Measurements from ENCODE around the gene LOC128125822.
"Not testable (repeated sequence)": the region's sequence is repeated elsewhere in the genome, so short reads cannot be mapped to it uniquely, and the experiment has no call there.

Gene LOC128125822

DNA sequence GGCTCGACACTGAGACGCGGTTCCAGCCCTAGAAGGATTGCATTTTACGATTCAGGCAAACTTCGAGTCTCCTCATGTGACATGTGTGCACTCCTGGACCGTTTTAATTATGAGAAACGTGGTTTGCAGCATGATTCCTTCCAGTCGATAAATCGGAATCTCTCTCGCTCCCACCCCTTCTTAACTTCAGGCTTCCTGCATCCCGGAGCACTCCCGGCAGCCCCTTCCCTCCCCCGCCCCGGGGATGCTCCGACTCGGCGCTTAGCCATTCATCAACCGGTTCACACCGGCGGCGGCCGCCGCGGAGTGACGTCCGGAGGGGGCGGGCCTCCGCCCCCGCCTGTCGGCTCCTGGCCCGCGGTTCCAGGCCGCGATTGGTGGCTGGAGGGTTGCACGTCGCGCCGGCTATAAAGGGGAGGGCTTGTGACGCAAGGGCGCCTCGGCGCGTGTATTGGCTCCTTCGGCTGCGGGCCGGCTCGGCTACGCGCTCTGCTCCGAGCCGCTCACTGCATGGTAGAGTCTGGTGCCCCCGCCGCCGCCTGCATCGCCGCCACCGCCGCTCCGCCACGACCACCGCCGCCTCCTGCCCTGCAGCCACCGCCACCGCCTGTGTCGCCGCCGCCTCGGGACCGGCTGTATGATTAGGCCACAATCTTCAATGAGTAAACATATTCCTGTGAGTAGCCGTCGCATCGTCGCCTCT lies at the start of gene LOC128125822, which contains the start of gene PTP4A1:
Gene LOC128125822, plus strand, starts transcription at position 437 of the 703 bp plus-strand sequence.
Gene PTP4A1, plus strand, starts transcription at position 437 of the 703 bp plus-strand sequence. CDS start 4,401 bp downstream, outside the sequence.
- peak; percentile 98 for DNase-seq

DNA sequence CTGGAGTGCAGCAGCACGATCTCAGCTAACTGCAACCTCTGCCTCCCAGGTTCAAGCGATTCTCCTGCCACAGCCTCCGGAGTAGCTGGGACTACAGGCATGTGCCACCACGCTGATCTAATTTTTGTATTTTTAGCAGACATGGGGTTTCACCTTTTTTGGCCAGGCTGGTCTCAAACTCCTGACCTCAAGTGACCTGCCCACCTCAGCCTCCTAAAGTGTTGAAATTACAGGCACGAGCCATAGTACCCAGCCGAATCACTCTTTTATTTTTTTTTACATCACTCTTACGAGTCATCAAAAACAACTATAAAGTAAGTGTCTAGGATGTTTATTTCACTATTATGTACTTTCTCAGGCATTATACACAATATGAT lies 49.4 kb upstream of the LOC128125822 start:
- not testable (repeated sequence) for DNase-seq

DNA sequence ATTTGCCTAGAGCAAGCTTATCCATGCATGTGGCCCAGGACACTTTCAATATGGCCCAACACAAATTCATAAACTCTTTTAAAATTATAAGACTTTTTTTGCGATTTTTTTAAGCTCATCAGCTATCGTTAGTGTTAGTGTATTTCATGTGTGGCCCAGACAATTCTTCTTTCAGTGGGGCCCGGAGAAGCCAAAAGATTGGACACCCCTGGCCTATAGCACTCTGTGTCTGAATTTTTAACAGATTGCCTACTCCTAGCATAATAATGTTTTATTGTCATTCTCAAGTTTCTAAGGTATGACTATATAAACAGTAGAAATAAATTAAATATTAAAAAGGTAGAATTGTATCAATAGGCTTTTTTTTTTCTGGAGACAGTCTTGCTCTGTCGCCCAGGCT lies 48.6 kb upstream of the LOC128125822 start:
- DNase-seq = no peak

DNA sequence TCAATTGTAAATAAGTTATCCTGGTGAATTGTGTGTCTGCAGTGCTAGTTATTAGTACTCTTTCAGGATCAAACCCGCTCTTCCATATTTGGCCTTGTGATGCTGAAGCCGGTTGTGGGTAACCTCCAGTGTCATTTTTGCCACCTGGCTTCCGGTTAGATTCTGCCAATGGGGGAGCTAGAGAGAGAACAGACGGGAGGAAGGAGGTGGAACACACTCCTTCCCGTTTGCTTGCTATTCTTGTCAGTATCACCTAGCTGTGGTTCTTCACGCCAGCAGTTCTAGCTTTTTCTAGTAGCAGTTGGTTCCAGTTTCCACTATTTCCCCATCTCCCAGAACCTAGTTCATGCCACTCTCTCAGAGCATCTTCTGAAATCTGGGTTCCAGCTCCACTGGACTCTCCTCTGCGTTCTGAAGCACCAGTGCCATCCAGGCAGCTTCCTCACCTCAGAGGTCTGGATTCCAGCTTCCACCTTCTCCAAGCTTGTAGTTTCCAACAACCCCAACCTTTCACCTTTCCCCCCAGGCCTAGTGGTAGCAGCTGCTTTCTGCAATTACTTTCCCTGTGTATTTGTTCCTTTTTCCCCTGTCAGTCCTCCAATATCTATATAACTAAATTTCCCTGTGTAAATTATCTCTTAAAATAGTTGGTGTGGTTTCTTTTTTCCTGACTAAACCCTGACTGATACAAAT lies 46.9 kb upstream of the LOC128125822 start:
- no peak for DNase-seq

DNA sequence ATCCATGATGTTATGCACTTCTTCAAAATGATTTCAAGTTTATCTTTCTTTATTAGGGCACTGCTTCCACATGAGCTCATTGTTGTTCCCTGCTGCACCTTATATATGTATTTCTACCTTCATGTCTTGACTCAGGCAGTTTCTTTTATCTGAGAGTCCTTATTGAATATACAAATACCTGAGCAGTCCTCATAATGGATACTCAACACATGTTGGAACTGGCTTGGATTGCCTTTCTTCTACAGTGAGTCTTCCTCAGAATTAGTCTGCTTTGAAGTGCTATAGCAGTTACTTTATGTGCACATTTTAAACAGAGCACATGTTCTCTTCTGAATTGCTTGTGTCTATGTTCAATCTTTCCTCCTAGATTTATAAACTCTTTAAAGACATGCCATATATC lies 45.3 kb upstream of the LOC128125822 start:
- no peak for DNase-seq

DNA sequence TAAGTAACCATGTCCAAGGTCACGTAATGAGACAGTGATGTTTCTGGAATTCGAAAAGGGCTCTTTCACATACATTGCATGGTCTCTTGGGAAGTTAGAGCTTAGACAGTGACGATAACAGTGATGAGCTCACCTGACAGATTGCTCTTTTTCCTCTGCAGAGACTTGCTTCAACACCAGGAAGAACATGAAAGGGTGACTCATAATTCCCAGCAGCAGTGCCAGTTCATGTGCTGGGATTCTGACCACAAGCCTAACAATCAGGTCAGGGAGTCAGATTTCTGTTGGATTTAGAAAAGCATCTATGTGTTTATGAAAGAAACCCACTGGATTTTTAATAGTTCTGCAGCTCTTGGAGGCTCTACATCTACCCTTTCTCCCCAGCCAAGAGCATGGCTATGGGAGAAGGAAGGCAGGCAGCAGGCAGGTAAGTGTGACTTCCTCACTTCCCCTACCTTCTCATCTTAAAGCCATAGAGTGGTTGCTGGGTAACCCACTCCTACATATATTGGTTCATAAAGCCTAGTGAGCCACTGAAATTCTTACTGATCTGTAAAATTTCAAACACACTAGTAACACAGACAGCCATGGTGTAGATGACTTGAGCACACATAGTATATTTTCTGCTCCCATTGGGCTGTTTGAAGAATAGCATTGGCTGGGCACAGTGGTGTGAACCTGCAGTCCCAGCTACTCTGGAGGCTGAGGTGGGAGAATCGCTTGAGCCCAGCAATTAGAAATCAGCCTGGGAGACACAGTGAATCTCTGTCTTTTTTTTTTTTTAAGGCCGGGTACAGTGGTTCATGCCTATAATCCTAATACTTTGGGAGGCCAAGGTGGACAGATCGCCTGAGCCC lies 44.4 kb upstream of the LOC128125822 start:
- peak; percentile 23 for DNase-seq

DNA sequence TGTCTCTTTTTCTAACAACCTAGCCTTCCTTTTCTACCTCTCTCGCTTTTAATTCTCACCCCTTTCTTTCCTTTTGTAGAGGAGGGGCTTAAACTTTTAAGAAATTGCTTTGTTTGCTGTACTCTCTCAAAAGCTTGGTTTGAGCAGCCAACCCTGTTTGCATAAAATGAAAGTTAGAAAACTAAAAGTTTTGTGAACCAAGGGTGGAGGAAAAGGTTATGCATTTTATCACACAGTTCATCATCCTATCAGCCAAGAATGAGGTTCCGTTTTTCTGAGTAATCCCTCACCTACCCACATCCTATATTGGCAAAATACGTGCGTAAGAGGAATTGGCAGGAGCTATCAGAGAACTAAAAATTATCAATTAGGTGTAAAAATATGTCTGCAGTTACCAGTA lies 42.8 kb upstream of the LOC128125822 start:
- DNase-seq = no peak

DNA sequence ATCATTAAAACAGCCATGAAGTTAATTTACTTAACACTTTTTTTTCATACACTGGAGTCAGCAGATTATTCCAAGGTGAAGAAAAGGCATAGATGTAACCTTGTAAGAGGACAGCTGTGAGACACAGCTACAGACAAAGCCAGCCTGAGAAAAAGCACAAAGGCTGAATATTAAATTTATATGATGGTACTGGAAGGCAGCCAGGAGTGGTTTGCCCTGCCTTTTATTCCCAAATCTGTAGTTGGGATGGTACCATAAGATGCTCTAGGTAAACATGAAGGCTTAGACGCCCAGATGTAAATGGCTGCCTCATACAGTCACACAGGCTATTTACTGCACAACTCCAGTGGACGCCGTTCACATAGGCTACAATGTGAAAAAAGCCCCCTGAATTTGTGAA lies 42.1 kb upstream of the LOC128125822 start:
- no peak for DNase-seq

DNA sequence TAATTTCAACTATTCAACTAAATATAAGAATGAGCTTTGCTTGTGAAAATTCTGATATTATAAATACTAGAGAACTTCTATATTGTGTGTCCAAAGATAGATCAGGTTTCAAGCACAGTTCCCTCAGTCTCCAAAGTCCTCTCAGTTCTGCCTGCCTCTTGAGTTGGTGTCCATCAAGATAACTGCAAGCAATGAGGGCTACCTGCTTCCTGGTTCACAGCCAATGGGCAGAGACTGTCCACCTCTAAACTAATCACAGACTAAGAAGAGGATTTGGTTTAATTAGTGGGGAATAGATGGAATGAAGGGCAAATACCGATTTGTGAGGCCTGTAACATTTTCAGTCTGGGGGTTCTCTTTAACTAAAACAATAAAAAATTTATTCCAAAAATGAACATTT lies 41.3 kb upstream of the LOC128125822 start:
- DNase-seq = no peak

DNA sequence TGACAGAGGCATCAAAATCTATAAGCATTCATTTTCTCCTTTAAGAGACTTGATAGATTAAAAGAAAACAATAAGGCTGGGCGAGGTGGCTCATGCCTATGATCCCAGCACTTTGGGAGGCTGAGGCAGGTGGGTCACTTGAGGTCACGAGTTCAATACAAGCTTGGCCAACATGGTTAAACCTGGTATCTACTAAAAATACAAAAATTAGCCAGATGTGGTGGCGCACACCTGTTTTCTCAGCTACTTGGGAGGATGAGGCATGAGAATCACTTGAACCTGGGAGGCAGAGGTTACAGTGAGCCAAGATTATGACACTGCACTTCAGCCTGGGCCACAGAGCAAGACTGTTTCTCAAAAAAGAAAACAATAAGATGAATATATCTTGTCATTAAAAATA lies 39.3 kb upstream of the LOC128125822 start:
- no peak for DNase-seq

DNA sequence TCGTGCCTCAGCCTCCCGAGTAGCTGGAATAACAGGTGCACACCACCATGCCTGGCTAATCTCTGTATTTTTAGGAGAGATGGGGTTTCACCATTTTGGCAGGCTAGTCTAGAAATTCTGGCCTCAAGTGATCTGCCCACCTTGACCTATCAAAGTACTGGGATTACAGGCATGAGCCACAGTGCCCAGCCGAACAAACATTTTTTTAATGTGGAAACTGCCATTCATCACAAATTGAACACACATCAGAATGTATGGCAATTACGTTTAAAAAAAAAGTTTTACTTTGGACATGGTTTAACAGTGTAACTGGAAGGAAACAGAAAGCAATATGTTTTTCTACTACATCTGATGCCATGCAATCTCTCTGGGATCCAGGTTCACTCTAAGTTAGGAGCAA lies 38.3 kb upstream of the LOC128125822 start:
- DNase-seq = no peak

DNA sequence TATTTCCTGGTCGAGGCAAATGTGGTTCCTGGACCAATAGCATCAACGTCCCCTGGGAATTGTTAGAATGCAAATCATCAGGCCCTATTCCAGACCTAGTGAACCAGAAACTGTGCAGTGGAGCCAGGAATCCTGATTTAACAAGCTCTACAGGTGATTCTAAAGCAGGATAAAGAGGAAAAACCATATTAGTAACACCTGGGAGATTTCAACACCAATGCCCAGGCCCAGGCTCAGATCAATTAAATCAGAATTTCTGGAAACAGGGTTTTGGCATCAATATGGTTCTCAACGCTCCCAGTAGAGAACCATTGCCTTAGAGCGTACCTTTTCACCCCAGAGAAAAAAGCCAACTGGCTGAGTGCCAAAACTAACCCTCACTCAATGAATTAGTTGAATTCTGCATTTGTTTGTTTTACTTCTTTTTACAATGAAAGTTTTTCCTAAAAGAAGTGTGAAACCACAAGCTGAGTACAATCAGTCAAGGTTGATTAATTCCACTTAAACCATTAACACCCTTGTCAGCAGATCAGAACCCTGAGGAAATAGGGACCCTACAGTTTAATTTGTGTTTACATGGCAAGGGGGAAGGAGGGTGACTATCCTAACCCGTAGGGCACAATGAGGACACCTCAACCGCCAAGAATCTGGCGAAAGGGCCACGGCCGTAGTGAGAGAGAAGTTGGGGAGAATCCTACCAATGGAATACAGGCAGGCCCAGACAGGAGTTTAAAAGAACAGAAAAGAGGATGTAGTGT lies 34.9 kb upstream of the LOC128125822 start:
- DNase-seq = no peak

DNA sequence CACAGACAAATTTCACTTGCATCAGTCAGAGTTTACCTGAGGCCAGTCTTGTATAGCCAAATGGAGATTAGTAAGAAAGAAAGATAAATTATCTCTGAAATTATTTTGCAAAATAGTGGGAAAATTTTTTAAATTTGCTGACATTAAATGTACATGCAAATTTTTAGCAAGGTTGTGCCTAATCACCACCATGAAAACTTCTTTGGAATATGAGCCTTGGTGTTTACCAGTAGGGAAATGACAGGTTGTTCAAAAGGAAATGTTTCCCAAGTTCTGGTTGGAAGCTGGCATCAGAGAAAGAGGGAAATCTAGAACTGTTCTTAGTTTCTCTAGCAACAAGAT lies 34.4 kb upstream of the LOC128125822 start:
- DNase-seq = no peak

DNA sequence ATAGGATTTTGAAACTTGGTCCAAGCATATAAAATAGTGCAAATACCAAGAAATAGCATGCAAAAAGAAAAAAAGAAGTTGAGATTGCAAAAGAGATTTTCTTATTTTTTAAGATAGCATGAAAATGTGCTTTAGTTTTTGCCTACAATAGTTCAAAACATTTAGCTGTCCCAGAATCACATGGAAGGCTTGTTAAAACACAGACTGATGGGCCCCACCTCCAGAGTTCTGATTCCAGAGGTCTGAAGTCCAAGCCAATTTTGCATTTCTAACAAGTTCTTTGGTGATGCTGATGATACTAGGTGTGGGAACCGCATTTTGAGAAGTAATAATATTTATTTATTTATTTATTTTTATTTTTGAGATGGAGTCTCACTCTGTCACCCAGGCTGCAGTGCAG lies 33.7 kb upstream of the LOC128125822 start:
- DNase-seq = no peak

DNA sequence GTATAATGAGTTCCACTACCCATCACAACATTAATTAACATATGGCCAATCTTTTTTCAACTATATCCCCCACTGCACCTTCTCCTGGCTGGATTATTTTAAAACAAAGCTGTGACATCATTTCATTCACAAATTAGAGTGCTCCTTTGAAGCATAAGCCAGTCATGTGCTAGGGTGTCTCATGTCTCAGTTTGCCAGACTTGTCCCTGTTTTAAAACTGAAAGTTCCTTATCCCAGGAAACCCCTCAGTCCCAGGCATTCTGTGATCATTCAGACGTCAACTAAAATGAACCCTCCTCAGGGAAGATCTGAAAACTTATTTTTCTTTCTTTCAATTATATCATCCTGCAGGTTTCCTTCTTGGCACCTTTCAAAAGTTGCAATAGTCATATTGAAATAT lies 29.3 kb upstream of the LOC128125822 start:
- no peak for DNase-seq

DNA sequence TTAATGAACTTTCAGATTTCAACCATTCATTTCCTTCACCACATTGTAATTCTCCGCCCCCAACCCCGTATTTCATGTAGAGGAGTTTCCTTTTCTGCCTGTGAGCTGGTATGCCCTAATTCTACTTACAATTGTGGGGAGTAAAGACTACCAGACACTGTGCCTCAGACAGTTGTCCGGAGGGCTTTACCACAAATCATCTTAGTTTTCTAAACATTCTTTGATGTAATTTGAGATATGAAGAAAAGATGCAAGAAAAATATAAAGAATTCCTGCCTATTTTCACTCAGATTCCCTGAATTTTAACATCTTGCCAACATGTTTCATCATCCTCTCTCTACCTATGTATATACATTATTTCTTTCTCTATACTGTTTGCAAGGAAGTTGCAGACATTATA lies 28.3 kb upstream of the LOC128125822 start:
- no peak for DNase-seq

DNA sequence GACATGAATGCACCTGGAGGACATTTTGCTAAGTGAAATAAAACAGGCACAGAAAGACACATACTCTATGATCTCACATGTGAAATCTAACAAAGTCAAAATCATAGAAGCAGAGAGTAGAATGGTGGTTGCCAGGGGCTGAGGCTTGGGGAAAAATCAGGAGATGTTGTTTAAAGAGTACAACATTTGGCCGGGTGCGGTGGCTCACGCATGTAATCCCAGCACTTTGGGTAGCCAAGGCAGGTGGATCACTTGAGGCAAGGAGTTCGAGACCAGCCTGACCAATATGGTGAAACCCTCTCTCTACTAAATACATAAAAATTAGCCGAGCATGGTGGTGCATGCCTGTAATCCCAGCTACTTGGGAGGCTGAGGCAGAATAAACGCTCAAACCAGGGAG lies 26.0 kb upstream of the LOC128125822 start:
- DNase-seq = no peak

DNA sequence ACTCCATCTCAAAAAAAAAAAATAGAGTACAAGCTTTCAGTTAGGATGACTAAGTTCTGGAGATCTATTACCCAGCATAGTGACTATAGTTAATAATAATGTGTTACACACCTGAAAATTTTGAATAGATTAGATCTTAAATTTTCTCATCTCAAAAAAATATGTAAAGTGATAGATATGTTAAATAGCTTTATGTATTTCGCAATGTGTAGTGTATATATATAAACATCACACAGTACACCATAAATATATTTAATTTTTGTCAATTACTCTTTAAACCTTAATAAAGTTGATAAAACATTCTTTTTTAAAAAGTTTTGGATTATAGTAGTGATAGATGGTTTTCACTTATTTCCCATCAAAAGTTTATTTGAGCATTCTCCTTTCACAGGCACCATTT lies 25.6 kb upstream of the LOC128125822 start:
- DNase-seq = no peak

DNA sequence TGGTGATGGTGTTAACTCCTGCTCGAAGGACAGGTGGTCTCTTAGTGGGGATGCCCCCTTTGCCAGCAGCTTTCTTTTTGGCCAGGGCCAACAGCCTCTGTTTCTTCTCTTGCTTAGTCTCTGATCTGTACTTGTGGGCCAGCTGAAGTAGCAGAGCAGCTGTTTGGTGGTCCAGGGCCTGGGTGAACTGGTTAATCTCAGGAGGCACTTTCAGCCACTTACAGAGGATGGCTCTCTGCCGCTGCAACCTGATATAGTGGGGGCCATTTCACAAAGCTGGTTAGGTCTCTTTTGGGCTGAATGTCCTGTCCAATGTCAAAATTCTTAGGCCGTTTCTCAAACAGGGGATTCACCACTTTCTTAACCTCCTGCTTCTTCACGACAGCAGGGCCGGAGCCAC lies 23.2 kb upstream of the LOC128125822 start:
- DNase-seq = no peak

DNA sequence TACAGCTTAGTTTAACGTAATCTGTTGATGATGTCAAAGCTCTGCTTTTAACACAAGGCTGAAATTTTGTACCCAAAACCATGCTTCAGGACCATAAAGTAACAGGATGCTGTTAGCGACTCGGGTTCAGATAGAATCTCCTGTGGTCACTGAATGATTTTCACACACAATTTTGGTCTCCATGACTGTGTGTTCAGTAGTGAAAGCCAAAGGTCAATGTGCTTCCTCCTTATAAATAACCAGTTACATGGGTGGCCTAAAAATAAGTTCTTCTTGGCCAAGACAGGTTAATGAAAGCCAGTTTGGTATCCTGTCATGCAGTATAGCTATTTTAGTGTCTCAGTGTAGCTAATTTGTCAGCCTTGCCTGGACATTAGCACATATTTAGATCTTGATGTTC lies 19.1 kb upstream of the LOC128125822 start:
- no peak for DNase-seq

DNA sequence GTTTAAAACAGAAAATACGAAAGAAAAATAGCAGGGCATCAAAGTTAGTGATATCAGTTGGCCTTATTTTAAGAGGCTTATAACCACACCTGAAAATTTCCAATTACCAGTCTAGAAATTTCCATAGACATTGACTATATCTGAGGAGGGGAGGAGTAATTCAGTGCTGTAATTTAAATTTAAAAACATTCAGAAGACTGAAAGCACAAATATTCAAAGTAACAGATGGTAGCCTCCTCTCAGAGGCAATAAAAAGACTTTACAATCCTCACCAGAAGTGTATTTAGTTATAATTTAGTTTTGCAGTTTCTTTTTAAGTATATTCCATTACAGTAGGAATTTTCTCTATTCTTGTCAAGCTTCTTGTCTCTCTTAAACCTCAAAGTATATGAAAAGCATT lies 18.4 kb upstream of the LOC128125822 start:
- no peak for DNase-seq

DNA sequence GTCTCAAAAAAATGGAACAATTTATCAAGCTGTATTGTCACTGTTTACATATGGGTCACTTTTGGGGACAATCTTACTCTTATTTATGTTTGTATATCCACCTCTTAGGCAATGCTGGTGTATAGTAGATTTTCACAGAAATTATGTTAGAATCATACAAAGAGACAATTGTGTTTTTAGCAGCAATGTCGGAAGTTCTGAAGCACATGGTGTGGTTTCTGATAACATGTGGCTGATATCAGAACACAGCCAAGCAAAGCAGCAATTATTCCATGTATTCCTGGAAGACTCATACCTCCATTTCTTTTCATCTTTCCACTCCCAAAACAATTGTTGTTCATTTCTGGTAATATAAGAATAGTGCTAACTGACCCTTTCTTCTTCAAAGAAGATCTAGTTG lies 17.5 kb upstream of the LOC128125822 start:
- DNase-seq = no peak

DNA sequence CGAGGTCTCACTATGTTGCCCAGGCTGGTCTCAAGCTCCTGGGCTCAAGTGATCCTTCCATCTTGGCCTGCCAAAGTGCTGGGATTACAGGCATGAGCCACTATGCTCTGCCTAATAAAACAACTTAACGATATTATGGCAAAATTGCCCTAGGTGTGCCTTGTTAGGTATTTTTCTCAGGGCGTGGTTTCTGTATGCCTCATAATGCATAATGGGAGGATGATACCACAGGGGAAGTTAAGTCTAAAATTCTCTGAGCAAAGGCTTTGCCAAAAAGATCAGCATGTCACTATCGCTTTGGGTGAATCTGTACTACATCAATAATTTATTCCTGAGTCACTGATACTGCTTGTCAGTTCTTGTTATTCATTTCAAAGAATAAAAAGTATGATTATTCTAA lies 15.9 kb upstream of the LOC128125822 start:
- DNase-seq = no peak

Data from hindlimb muscle (tissue), 1 donor.